Measurements from ENCODE around the gene PLK5. TPM values are rescaled to one million over a fixed set of nuclear protein-coding genes. Genes with fewer than 3 reads are reported as not detected.
"Not testable (repeated sequence)": the region's sequence is repeated elsewhere in the genome, so short reads cannot be mapped to it uniquely, and the experiment has no call there.

Gene PLK5
- total RNA-seq, 1 experiment from 2014 or later = not detected

- no peak for DNase-seq (ENCODE audit: low read depth)
These were observed 32.6 kb upstream of the PLK5 start, which contains the start of gene REEP6 for GRCh38 chr19:1491114-1491848. Gene REEP6 (plus strand): TSS chr19:1491181. CDS start chr19:1491270, 89 bp downstream.

- DNase-seq (ENCODE audit: low read depth) = no peak
These were observed 32.1 kb upstream of the PLK5 start for GRCh38 chr19:1491849-1492170.

GRCh38 chr19:1492474-1493006 is 31.3 kb upstream of the PLK5 start:
- DNase-seq (ENCODE audit: low read depth) = peak; percentile 50

- no peak for DNase-seq (ENCODE audit: low read depth)
These were observed 29.6 kb upstream of the PLK5 start for GRCh38 chr19:1494115-1494815.

- DNase-seq (ENCODE audit: low read depth) = no peak
These were observed 28.7 kb upstream of the PLK5 start for GRCh38 chr19:1495051-1495798.

- DNase-seq (ENCODE audit: low read depth) = no peak
These were observed 27.8 kb upstream of the PLK5 start for GRCh38 chr19:1495799-1496713.

GRCh38 chr19:1496714-1497577 is 26.9 kb upstream of the PLK5 start:
- no peak for DNase-seq (ENCODE audit: low read depth)

GRCh38 chr19:1497578-1498235 is 26.2 kb upstream of the PLK5 start:
- DNase-seq (ENCODE audit: low read depth) = no peak

GRCh38 chr19:1499231-1499630 is 24.6 kb upstream of the PLK5 start:
- not testable (repeated sequence) for DNase-seq (ENCODE audit: low read depth)

GRCh38 chr19:1501200-1501595 is 22.7 kb upstream of the PLK5 start:
- DNase-seq (ENCODE audit: low read depth) = no peak

GRCh38 chr19:1502433-1503088 is 21.3 kb upstream of the PLK5 start:
- DNase-seq (ENCODE audit: low read depth) = no peak

GRCh38 chr19:1503089-1503924 is 20.6 kb upstream of the PLK5 start:
- no peak for DNase-seq (ENCODE audit: low read depth)

- DNase-seq (ENCODE audit: low read depth) = no peak
These were observed 19.7 kb upstream of the PLK5 start for GRCh38 chr19:1503925-1504773.

- DNase-seq (ENCODE audit: low read depth) = no peak
These were observed 18.9 kb upstream of the PLK5 start for GRCh38 chr19:1505012-1505411.

- no peak for DNase-seq (ENCODE audit: low read depth)
These were observed 17.6 kb upstream of the PLK5 start for GRCh38 chr19:1505991-1506881.

GRCh38 chr19:1507192-1507660 is 16.7 kb upstream of the PLK5 start:
- DNase-seq (ENCODE audit: low read depth) = no peak
